DOHH2 (cell line): ENCODE data around the gene MACROD2.

ENCODE experiments used
- H3F3A ChIP-seq: fragments of 200-600 bp; sonication (generic), shearing (Covaris generic); 2 replicates; pipeline ENCODE4 v1.6.0; 2016; ENCODE audit warnings: antibody characterized with exemption, mild to moderate bottlenecking; ENCODE audit not compliant: control insufficient read depth, insufficient read depth
- H3K27ac ChIP-seq: fragments of 200-600 bp; sonication (generic); 2 replicates; pipeline ENCODE4 v1.5.1; 2014; ENCODE audit warnings: low read depth, mild to moderate bottlenecking, low read length, moderate library complexity
- H3K27me3 ChIP-seq: fragments of 200-600 bp; sonication (generic); 2 replicates; pipeline ENCODE4 v1.6.1; 2014; ENCODE audit warnings: mild to moderate bottlenecking, low read length, mixed read lengths; ENCODE audit not compliant: control insufficient read depth
- H3K36me3 ChIP-seq: fragments of 200-600 bp; sonication (generic); 2 replicates; pipeline ENCODE4 v1.6.1; 2014; ENCODE audit warnings: mild to moderate bottlenecking, low read length, moderate library complexity, mixed read lengths; ENCODE audit not compliant: control insufficient read depth
- H3K4me1 ChIP-seq: fragments of 200-600 bp; sonication (generic); 2 replicates; pipeline ENCODE4 v1.6.1; 2014; ENCODE audit warnings: mild to moderate bottlenecking, low read length, mixed read lengths; ENCODE audit not compliant: control insufficient read depth
- H3K4me2 ChIP-seq: fragments of 200-600 bp; sonication (generic); 2 replicates; pipeline ENCODE4 v1.6.0; 2014; ENCODE audit warnings: mild to moderate bottlenecking, low read length, moderate library complexity
- H3K4me3 ChIP-seq: fragments of 200-600 bp; sonication (generic); 2 replicates; pipeline ENCODE4 v1.5.1; 2014; ENCODE audit warnings: mild to moderate bottlenecking, low read length, mixed read lengths
- H3K79me2 ChIP-seq: fragments of 200-600 bp; sonication (generic); 2 replicates; pipeline ENCODE4 v1.6.1; 2014; ENCODE audit warnings: mild to moderate bottlenecking, low read length, mixed read lengths; ENCODE audit not compliant: control insufficient read depth
- H3K9me2 ChIP-seq: fragments of 200-600 bp; sonication (generic); replicated peaks from 2 replicates; pipeline ENCODE4 v1.6.1; 2014; ENCODE audit warnings: mild to moderate bottlenecking, low read length, mixed read lengths; ENCODE audit not compliant: control insufficient read depth
- H3K9me3 ChIP-seq: fragments of 200-600 bp; sonication (generic); 2 replicates; pipeline ENCODE4 v1.6.1; 2014; ENCODE audit warnings: antibody characterized with exemption, low read length, mixed read lengths; ENCODE audit not compliant: control insufficient read depth, insufficient read depth
- H4K20me1 ChIP-seq: fragments of 200-600 bp; sonication (generic); 2 replicates; pipeline ENCODE4 v1.6.0; 2014; ENCODE audit warnings: low read depth, mild to moderate bottlenecking, antibody characterized with exemption, low read length, moderate library complexity; ENCODE audit not compliant: control insufficient read depth, insufficient read depth
- EZH2phosphoT487 ChIP-seq: fragments of 200-600 bp; sonication (generic); IDR thresholded peaks from 2 replicates; pipeline ENCODE4 v1.6.1; 2017; ENCODE audit warnings: borderline replicate concordance, mild to moderate bottlenecking, antibody characterized with exemption, low read length, moderate library complexity, mixed read lengths
- TF ChIP-seq, protein P1 (sequence below): fragments of 200-600 bp; sonication (generic); IDR thresholded peaks from one replicate; pipeline ENCODE4 v1.5.1; 2014; ENCODE audit warnings: antibody characterized with exemption, mild to moderate bottlenecking, low read depth, low read length; ENCODE audit not compliant: poor library complexity, severe bottlenecking

The MACROD2 gene

GRCh38 chr20:16081421-16081820, 2086.1 kb downstream of the MACROD2 start:
- H3K27me3 ChIP-seq, result no peaks in the 10 kb centered on the region
- H3K9me2 ChIP-seq, result no peaks in the 10 kb centered on the region
- no peaks in the 10 kb centered on the region for H3K79me2 ChIP-seq
- no peaks in the 10 kb centered on the region for H3K36me3 ChIP-seq
- no peak overlapping the region for H3K4me3 ChIP-seq
- no peak overlapping the region for H3K4me2 ChIP-seq
- TF ChIP-seq, protein P1, sequence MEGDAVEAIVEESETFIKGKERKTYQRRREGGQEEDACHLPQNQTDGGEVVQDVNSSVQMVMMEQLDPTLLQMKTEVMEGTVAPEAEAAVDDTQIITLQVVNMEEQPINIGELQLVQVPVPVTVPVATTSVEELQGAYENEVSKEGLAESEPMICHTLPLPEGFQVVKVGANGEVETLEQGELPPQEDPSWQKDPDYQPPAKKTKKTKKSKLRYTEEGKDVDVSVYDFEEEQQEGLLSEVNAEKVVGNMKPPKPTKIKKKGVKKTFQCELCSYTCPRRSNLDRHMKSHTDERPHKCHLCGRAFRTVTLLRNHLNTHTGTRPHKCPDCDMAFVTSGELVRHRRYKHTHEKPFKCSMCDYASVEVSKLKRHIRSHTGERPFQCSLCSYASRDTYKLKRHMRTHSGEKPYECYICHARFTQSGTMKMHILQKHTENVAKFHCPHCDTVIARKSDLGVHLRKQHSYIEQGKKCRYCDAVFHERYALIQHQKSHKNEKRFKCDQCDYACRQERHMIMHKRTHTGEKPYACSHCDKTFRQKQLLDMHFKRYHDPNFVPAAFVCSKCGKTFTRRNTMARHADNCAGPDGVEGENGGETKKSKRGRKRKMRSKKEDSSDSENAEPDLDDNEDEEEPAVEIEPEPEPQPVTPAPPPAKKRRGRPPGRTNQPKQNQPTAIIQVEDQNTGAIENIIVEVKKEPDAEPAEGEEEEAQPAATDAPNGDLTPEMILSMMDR, result no peak
- peaks cover 36% of the 10 kb centered on the region for H3K4me1 ChIP-seq
- no peaks in the 10 kb centered on the region for H3F3A ChIP-seq
- no peaks in the 10 kb centered on the region for H4K20me1 ChIP-seq
- H3K27ac ChIP-seq, result no peak overlapping the region
- no peaks in the 10 kb centered on the region for H3K9me3 ChIP-seq

DNA sequence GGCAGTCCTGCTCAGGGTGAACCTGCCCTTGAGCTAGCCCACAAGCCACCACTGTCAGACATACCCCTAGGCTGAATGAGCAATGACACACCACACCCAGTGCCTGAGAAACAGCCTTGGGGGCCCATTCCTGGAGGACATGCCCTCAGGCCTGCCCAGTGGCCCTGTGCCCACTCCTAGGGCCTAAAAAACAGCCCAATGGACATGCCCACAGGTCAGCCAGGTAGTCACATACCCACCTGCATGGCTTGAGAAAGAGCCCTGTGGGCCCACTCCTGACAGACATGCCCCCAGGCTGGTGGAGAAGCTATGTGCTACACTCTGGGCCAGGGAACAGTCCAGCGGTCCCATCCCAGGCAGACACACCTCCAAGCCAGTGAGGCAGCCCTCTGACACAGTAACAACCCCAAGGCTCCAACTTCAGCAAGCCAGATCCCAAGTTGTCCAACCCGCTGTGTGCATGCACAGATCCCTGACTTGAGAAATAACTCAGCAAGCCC, 2086.8 kb downstream of the MACROD2 start:
- Histone ChIP-seq H4K20me1 (no peaks in the 10 kb centered on the region), H3K4me1 (peaks cover 36% of the 10 kb centered on the region), H3K27me3 (no peaks in the 10 kb centered on the region), H3K4me2 (no peak overlapping the region), H3F3A (no peaks in the 10 kb centered on the region), H3K79me2 (no peaks in the 10 kb centered on the region), H3K9me2 (no peaks in the 10 kb centered on the region), H3K4me3 (no peak overlapping the region), H3K9me3 (no peaks in the 10 kb centered on the region), H3K27ac (no peak overlapping the region), H3K36me3 (no peaks in the 10 kb centered on the region)
- TF ChIP-seq, protein P1, result no peak
- no peak for TF ChIP-seq EZH2phosphoT487

DNA sequence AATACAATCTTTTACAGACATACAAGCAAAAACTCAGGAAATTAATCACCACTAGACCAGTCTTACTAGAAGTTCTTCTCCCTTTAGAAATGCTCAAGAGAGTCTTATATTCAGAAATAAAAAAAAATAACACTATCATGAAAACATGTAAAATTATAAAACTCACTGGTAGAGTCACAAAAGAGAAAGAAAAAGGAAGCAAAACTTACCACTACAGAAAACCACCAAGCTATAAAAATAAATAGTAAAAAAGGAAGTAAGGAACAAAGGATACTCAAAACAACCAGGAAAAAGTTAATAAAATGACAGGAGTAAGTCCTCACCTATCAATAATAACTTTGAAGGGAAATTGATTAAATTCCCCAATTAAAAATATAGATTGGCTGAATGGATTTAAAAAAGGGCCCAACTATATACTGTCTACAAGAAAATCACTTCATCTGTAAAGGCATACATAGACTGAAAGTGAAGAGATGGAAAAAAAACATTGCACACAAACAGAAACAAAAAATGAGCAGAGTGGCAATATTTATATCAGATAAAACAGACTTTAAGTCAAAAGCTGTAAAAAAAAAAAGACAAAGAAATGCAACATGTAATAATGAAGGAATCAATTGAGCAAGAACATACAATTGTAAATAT, 2088.4 kb downstream of the MACROD2 start:
- Histone ChIP-seq H3K9me3 (no peaks in the 10 kb centered on the region), H4K20me1 (no peaks in the 10 kb centered on the region), H3K27ac (no peak overlapping the region), H3K27me3 (no peaks in the 10 kb centered on the region), H3K79me2 (no peaks in the 10 kb centered on the region), H3K36me3 (no peaks in the 10 kb centered on the region), H3K9me2 (no peaks in the 10 kb centered on the region), H3K4me2 (peak overlapping the region; percentile 31), H3K4me3 (no peak overlapping the region), H3F3A (no peaks in the 10 kb centered on the region), H3K4me1 (peaks cover 26% of the 10 kb centered on the region)
- TF ChIP-seq, protein P1, result no peak
- TF ChIP-seq EZH2phosphoT487, result no peak
